Activated naive CD4-positive, alpha-beta T cell treated with anti-CD3 and anti-CD28 coated beads, Interleukin-2, amount 10 ng/mL, durations not matched to agents 7 days and 5 days (primary cell): ENCODE measurements around the gene EDNRB.
"Not testable (repeated sequence)": the region's sequence is repeated elsewhere in the genome, so short reads cannot be mapped to it uniquely, and the experiment has no call there.

Source experiments
- CTCF ChIA-PET: fragments of 350-600 bp; sonication (Branson Sonifier 250); formaldehyde crosslinking; loops from one replicate; lab custom pipeline; 2021; ENCODE audit warnings: antibody characterized with exemption; lab: Charles Lee
- DNase-seq: peaks from one replicate; pipeline ENCODE4 v3.0.0-alpha.2; 2020
- H3K27ac Mint-ChIP-seq: one replicate; pipeline ENCODE4 v1.8.0; 2021; ENCODE audit warnings: mild to moderate bottlenecking, moderate library complexity, mixed read lengths
- H3K27me3 Mint-ChIP-seq: one replicate; pipeline ENCODE4 v1.8.0; 2021; ENCODE audit warnings: mild to moderate bottlenecking, mixed read lengths
- H3K36me3 Mint-ChIP-seq: one replicate; pipeline ENCODE4 v1.8.0; 2021; ENCODE audit warnings: mixed read lengths
- H3K4me1 Mint-ChIP-seq: one replicate; pipeline ENCODE4 v1.8.0; 2021; ENCODE audit warnings: mixed read lengths
- H3K4me3 Mint-ChIP-seq: one replicate; pipeline ENCODE4 v1.8.0; 2021; ENCODE audit warnings: mild to moderate bottlenecking, moderate library complexity, mixed read lengths
- H3K9me3 Mint-ChIP-seq: one replicate; pipeline ENCODE4 v1.8.0; 2021; ENCODE audit warnings: mixed read lengths

The EDNRB gene

GRCh38 chr13:77918391-77919245, at the start of gene EDNRB:
Gene EDNRB (minus strand): TSS chr13:77918831. CDS start chr13:77918573, 258 bp downstream.
- Mint-ChIP-seq H3K27me3 (no peaks in the 10 kb centered on the region), H3K36me3 (no peaks in the 10 kb centered on the region), H3K4me1 (no peaks in the 10 kb centered on the region), H3K9me3 (no peaks in the 10 kb centered on the region), H3K4me3 (no peak within 1 kb of the TSS), H3K27ac (no peak within 1 kb of the TSS)
- peak; percentile 20 for DNase-seq
- CTCF ChIA-PET: interaction anchor here (0.9 to 1.6 kb wide), 2 partner anchors 19 to 202 kb away, joined by 3 read pairs; no protein-coding TSS in a partner anchor

GRCh38 chr13:77966671-77967070, 48.0 kb upstream of the EDNRB start:
- Mint-ChIP-seq H3K27me3 (no peaks in the 10 kb centered on the region), H3K36me3 (no peaks in the 10 kb centered on the region), H3K27ac (no peak overlapping the region), H3K4me1 (no peaks in the 10 kb centered on the region), H3K9me3 (no peaks in the 10 kb centered on the region), H3K4me3 (no peak overlapping the region)
- CTCF ChIA-PET: no interaction called here
- no peak for DNase-seq

GRCh38 chr13:77952737-77953136, 34.1 kb upstream of the EDNRB start:
- no peak overlapping the region for H3K4me3 Mint-ChIP-seq
- no peaks in the 10 kb centered on the region for H3K27me3 Mint-ChIP-seq
- DNase-seq: no peak
- H3K36me3 Mint-ChIP-seq: no peaks in the 10 kb centered on the region
- H3K9me3 Mint-ChIP-seq: no peaks in the 10 kb centered on the region
- no peak overlapping the region for H3K27ac Mint-ChIP-seq
- CTCF ChIA-PET: no interaction called here
- no peaks in the 10 kb centered on the region for H3K4me1 Mint-ChIP-seq

- no peaks in the 10 kb centered on the region for H3K27me3 Mint-ChIP-seq
- no peak for DNase-seq
- no peak overlapping the region for H3K27ac Mint-ChIP-seq
- CTCF ChIA-PET: no interaction called here
- H3K9me3 Mint-ChIP-seq: no peaks in the 10 kb centered on the region
- no peaks in the 10 kb centered on the region for H3K4me1 Mint-ChIP-seq
- H3K36me3 Mint-ChIP-seq: no peaks in the 10 kb centered on the region
- H3K4me3 Mint-ChIP-seq: no peak overlapping the region
Measured at GRCh38 chr13:77952276-77952675, 33.6 kb upstream of the EDNRB start.

GRCh38 chr13:77946522-77946921, 27.9 kb upstream of the EDNRB start:
- H3K4me3 Mint-ChIP-seq: no peak overlapping the region
- no peak for DNase-seq
- CTCF ChIA-PET: no interaction called here
- H3K36me3 Mint-ChIP-seq: no peaks in the 10 kb centered on the region
- no peaks in the 10 kb centered on the region for H3K9me3 Mint-ChIP-seq
- H3K27me3 Mint-ChIP-seq: no peaks in the 10 kb centered on the region
- no peak overlapping the region for H3K27ac Mint-ChIP-seq
- no peaks in the 10 kb centered on the region for H3K4me1 Mint-ChIP-seq

- H3K36me3 Mint-ChIP-seq, H3K4me1 Mint-ChIP-seq, H3K27me3 Mint-ChIP-seq, H3K9me3 Mint-ChIP-seq, CTCF ChIA-PET, H3K4me3 Mint-ChIP-seq, DNase-seq, H3K27ac Mint-ChIP-seq: not testable (repeated sequence)
Measured at GRCh38 chr13:77935063-77935462, 16.4 kb upstream of the EDNRB start.

GRCh38 chr13:77930430-77930829, 11.8 kb upstream of the EDNRB start:
- Mint-ChIP-seq H3K4me1 (peaks cover 4% of the 10 kb centered on the region), H3K4me3 (no peak overlapping the region), H3K9me3 (no peaks in the 10 kb centered on the region), H3K36me3 (no peaks in the 10 kb centered on the region), H3K27ac (no peak overlapping the region), H3K27me3 (peaks cover 2% of the 10 kb centered on the region)
- no peak for DNase-seq
- CTCF ChIA-PET: no interaction called here

- Mint-ChIP-seq H3K27me3 (peaks cover 3% of the 10 kb centered on the region), H3K4me3 (no peak overlapping the region), H3K9me3 (no peaks in the 10 kb centered on the region), H3K36me3 (no peaks in the 10 kb centered on the region), H3K4me1 (peaks cover 4% of the 10 kb centered on the region), H3K27ac (no peak overlapping the region)
- CTCF ChIA-PET: no interaction called here
- no peak for DNase-seq
Measured at GRCh38 chr13:77928909-77929308, 10.3 kb upstream of the EDNRB start.

GRCh38 chr13:77925616-77926015, 7.0 kb upstream of the EDNRB start:
- no peak overlapping the region for H3K4me3 Mint-ChIP-seq
- peaks cover 3% of the 10 kb centered on the region for H3K27me3 Mint-ChIP-seq
- no peak overlapping the region for H3K27ac Mint-ChIP-seq
- CTCF ChIA-PET: no interaction called here
- H3K4me1 Mint-ChIP-seq: peaks cover 4% of the 10 kb centered on the region
- no peaks in the 10 kb centered on the region for H3K36me3 Mint-ChIP-seq
- no peaks in the 10 kb centered on the region for H3K9me3 Mint-ChIP-seq
- DNase-seq: no peak

- CTCF ChIA-PET: interaction anchor here (0.7 kb wide), 1 partner anchor 201 kb away, joined by 3 read pairs; no protein-coding TSS in a partner anchor
- Mint-ChIP-seq H3K9me3 (no peaks in the 10 kb centered on the region), H3K27ac (no peak overlapping the region), H3K4me3 (no peak overlapping the region), H3K36me3 (no peaks in the 10 kb centered on the region), H3K27me3 (no peaks in the 10 kb centered on the region), H3K4me1 (no peaks in the 10 kb centered on the region)
- no peak for DNase-seq
Measured at GRCh38 chr13:77919921-77920294, 1.3 kb upstream of the EDNRB start.

- no peaks in the 10 kb centered on the region for H3K9me3 Mint-ChIP-seq
- no peaks in the 10 kb centered on the region for H3K4me1 Mint-ChIP-seq
- CTCF ChIA-PET: interaction anchor here (0.7 to 1.6 kb wide), 2 partner anchors 202 kb away, joined by 3 read pairs; no protein-coding TSS in a partner anchor
- no peaks in the 10 kb centered on the region for H3K36me3 Mint-ChIP-seq
- H3K4me3 Mint-ChIP-seq: no peak overlapping the region
- H3K27ac Mint-ChIP-seq: no peak overlapping the region
- H3K27me3 Mint-ChIP-seq: no peaks in the 10 kb centered on the region
- no peak for DNase-seq
Measured at GRCh38 chr13:77919246-77919920, 752 bp upstream of the EDNRB start.

- Mint-ChIP-seq H3K36me3 (no peaks in the 10 kb centered on the region), H3K27ac (no peak overlapping the region), H3K4me3 (no peak overlapping the region), H3K9me3 (no peaks in the 10 kb centered on the region), H3K27me3 (no peaks in the 10 kb centered on the region), H3K4me1 (no peaks in the 10 kb centered on the region)
- CTCF ChIA-PET: no interaction called here
- no peak for DNase-seq
Measured at GRCh38 chr13:77916488-77916887, 2.1 kb downstream of the EDNRB start.

- Mint-ChIP-seq H3K9me3 (no peaks in the 10 kb centered on the region), H3K4me3 (no peak overlapping the region), H3K4me1 (no peaks in the 10 kb centered on the region), H3K36me3 (no peaks in the 10 kb centered on the region), H3K27me3 (no peaks in the 10 kb centered on the region), H3K27ac (no peak overlapping the region)
- CTCF ChIA-PET: no interaction called here
- DNase-seq: no peak
Measured at GRCh38 chr13:77915686-77916085, 2.9 kb downstream of the EDNRB start.

- H3K4me1 Mint-ChIP-seq: no peaks in the 10 kb centered on the region
- no peaks in the 10 kb centered on the region for H3K9me3 Mint-ChIP-seq
- no peaks in the 10 kb centered on the region for H3K36me3 Mint-ChIP-seq
- no peaks in the 10 kb centered on the region for H3K27me3 Mint-ChIP-seq
- DNase-seq: no peak
- H3K27ac Mint-ChIP-seq: no peak overlapping the region
- H3K4me3 Mint-ChIP-seq: no peak overlapping the region
- CTCF ChIA-PET: no interaction called here
Measured at GRCh38 chr13:77913003-77913402, 5.6 kb downstream of the EDNRB start.

GRCh38 chr13:77911751-77912150, 6.9 kb downstream of the EDNRB start:
- no peak overlapping the region for H3K27ac Mint-ChIP-seq
- no peaks in the 10 kb centered on the region for H3K9me3 Mint-ChIP-seq
- no peaks in the 10 kb centered on the region for H3K27me3 Mint-ChIP-seq
- H3K36me3 Mint-ChIP-seq: no peaks in the 10 kb centered on the region
- CTCF ChIA-PET: no interaction called here
- H3K4me1 Mint-ChIP-seq: no peaks in the 10 kb centered on the region
- no peak for DNase-seq
- H3K4me3 Mint-ChIP-seq: no peak overlapping the region
